OCI-M1 (cell line): ENCODE measurements around the gene FAM184B.

ENCODE experiments used
- DNase-seq: peaks from one replicate; lab custom pipeline; 2025; lab: John Stamatoyannopoulos, UW

The FAM184B gene

DNA sequence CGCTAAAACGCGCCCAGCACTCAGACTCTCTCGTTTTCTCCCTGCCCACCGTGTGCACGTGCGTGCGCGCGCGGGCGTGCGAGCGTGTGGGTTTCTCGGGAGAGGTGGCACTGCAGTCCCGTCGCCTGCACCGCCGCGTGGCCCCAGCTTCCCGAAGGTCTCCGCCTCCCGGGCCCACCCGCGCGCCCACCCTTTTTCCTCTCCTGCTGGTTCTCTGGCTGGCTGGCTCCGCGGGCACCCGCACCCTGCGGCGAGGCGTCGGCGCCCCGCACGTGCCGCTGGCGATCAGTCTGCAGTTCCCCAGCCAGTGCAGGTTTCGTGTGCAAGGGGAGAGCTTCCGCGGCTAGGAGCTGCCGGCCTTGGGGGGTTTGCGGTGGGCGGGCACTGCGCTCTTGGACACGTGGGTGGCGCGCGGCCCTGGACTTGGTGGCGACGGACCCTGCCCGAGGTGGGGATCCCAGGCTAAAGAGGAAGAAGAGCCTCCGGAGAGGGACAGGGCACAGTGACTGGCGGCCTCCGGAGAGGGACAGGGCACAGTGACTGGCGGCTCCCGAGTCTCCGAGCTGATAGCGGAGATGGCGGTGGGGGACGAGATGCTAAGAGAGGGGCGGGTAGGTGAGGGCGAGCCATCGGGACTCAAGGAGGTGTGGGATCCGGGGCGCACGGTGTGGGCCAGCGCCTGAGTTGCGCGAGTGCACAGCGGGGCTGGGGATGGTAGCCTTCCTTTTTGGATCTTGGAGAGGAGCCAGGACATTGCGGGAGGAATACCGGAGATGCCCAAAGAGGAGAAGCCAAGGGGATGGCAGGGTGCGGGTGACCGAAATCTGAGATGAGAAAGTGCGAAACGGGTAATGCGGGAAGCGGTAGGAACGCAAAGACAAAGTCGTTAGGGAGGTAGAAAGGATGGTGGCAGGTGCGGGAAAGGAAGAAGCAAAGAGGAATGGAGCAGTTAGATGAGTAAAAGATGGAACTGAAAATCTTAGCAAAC lies at the start of gene FAM184B:
FAM184B (minus strand) TSS at position 322 of the 988 bp plus-strand sequence. CDS start 322 bp downstream, outside the sequence.
- DNase-seq = no peak

GRCh38 chr4:17823871-17824669 lies 42.6 kb upstream of the FAM184B start:
- DNase-seq = no peak

DNA sequence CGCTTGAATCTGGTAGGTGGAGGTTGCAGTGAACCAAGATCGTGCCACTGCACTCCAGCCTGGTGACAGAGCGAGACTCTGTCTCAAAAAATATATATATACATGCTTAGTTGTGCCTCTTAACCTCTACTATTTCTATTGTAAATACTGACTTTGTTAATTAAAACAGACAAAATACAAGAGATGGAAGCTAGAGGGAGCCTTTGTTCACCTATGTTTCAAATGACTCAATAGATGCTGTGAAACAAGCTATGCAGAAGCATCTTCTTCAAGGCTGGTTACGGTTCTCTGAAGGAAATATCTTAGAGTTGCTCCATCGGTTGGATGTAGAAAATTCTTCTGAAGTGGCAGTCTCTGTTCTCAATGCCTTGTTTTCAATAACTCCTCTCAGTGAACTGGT lies 35.6 kb upstream of the FAM184B start:
- peak; percentile 68 for DNase-seq

- DNase-seq = no peak
Measured at GRCh38 chr4:17816142-17816541, 34.7 kb upstream of the FAM184B start.

- peak; percentile 46 for DNase-seq
Measured at GRCh38 chr4:17814140-17814539, 32.7 kb upstream of the FAM184B start.

GRCh38 chr4:17812801-17813200 lies 31.4 kb upstream of the FAM184B start:
- DNase-seq = peak; percentile 6

GRCh38 chr4:17812125-17812524 lies 30.7 kb upstream of the FAM184B start:
- peak; percentile 39 for DNase-seq

DNA sequence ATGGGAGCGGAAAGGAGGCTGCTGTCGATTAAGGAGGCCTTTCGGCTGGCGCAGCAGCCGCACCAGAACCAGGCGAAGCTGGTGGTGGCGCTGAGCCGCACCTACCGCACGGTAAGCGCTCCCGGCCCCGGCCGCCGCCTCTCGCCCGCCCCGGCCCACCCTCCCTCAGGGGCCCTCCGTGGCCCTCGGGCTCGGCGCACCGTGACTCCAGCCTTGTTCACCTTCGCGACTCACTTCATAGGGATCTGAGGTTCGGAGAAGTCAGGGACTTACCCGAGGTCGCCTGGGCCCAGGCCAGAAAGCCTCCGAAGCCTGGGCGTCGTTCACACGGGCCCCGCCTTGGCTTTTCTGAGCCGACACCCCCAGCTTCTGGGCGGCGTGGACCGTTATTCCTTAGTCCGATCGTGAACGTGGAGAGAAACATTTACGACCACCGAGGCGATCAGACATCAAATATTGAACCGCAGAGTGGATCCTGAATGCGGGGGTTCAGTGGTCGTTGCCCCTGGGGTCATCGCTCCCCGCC lies 29.7 kb upstream of the FAM184B start:
- DNase-seq = peak; percentile 56

DNA sequence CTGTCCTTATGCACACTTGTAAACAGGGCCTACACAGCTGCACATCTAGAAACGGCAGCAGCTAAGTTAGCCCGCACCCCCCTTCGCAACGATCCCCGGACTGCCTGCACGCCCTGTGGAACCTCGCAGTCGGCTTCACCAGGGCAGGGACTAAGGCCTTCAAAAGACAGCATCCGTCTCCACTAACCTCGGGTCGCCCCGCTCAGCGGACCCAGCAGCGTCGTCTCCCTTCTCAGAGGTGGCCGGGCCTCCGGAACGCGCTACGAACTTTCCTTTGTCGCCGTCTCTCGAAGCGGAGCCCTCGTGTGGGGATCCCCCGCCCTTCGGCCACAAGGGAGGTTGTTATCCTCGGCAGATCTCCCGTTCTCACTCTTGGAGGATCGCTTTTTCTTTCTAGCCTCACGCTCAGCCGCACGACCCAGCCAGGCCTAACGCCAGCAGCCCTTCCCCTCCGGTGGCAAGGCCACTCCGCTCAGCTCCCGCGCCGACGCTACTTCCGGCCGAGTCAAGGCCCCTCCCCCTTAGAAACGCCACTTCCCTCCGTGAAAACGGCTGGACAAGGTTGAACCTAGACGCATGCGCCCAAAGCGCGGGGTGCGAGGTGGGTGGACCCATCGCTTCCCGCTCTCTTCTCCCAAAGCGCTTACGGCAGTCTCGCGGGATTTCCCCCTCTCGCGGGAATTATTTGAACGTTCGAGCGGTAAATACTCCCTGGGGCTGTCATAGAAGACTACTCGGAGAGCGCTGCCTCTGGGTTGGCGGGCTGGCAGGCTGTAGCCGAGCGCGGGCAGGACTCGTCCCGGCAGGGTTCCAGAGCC lies 29.0 kb upstream of the FAM184B start, which contains the start of the genes DCAF16 and NCAPG:
DCAF16 (minus strand) TSS at position 498 of the 818 bp plus-strand sequence. CDS start 6,616 bp downstream, outside the sequence.
NCAPG (plus strand) TSS at position 720 of the 818 bp plus-strand sequence. CDS start 99 bp downstream, outside the sequence.
- peak; percentile 99 for DNase-seq

GRCh38 chr4:17809667-17810066 lies 28.2 kb upstream of the FAM184B start:
- peak; percentile 53 for DNase-seq

GRCh38 chr4:17807446-17807845 lies 26.0 kb upstream of the FAM184B start:
- no peak for DNase-seq

DNA sequence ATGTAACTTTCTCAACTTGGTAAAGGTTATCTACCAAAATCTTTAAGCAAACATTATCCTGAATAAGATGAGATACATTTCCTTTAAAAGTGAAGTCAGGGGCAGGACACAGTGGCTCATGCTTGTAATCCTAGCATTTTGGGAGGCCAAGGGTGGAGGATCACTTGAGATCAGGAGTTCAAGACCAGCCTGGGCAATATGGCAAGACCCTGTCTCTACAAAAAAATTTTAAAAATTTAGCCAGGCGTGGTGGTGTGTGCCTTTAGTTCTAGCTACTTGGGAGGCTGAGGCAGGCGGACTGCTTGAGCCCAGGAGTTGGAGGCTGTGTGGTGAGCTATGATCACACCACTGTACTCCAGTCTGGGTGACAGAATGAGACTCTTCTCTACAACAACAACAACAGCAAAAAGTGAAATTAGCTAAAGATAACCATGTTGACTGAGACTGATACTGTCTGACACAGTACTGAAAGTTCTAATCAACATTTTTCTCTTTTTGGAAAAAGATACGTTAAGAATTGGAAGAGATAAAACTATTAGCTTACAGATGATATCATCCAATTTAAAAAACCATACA lies 24.2 kb upstream of the FAM184B start:
- no peak for DNase-seq

DNA sequence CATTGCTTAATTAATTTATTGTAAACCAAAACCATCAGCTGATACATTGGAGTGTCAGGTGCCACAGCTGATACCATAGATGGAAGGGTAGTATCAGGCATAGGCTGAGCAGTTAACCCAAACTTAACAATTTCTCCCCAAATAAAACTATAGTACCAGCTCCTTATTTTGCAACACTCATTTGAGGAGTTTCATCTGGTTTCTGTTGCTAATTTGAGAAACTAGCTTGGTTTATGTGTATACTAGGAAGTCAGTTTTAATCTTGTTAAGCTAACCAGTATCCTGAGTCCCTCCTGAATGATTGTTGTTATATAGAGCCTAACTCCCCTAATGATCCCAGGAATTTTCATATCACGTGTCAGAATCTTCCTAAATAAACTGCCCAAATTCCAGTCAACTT lies 16.4 kb upstream of the FAM184B start:
- no peak for DNase-seq

- no peak for DNase-seq
Measured at GRCh38 chr4:17794730-17795129, 13.3 kb upstream of the FAM184B start.

DNA sequence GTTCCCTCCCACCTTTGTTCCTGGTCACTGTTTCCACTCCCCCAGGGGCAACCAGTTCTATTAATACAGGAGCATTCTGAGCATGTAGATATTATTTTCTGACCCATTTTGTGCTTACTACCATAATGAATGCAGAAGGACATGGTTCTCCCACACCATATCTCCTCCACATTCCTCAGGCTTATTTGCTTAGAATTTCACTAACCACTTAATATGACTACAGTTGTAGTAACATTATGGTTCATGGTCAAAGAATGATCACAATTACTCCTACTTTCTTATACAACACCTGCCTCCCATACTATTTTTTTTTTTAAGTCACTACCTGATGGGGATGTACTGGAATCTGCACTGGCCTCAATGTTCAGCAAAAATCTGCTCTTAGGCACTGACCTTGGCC lies 7.5 kb upstream of the FAM184B start:
- no peak for DNase-seq

DNA sequence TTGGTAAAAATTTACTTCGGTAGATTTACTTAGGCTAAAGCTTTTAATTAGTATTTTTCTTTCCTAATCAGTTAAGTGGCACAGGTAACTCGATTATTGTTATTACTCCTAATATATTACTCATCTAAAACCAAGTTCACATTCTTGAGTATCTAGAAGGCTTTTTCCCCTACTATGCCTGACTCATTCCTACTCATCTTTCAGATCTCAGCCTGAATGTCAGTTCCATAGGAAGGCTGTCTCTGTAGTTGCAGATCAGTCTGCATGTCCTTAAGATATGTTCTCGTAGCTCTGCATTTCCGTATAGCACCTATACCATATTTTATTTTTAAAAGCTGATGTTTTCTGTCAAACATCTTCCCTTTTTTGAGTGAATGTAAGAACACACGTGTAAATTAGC lies 5.9 kb upstream of the FAM184B start:
- no peak for DNase-seq

- no peak for DNase-seq
Measured at GRCh38 chr4:17786567-17786966, 5.1 kb upstream of the FAM184B start.

DNA sequence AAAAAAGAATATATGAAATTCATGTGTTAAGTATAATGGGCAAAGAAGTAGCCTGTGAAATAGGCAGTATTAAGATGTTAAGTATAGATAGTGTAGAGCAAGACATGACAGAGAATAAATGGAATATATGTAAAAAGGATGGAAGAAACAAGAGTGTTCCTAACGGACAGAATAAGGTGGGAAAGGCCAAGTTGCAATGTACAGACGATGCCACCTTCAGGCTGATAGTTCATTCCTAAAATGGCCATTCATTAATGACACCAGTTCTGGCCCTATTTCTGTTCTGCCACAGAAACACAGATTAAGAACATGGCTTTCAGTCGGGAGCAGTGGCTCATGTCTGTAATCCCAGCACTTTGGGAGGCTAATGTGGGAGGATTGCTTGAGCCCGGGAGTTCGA lies 4.4 kb upstream of the FAM184B start:
- DNase-seq = no peak

DNA sequence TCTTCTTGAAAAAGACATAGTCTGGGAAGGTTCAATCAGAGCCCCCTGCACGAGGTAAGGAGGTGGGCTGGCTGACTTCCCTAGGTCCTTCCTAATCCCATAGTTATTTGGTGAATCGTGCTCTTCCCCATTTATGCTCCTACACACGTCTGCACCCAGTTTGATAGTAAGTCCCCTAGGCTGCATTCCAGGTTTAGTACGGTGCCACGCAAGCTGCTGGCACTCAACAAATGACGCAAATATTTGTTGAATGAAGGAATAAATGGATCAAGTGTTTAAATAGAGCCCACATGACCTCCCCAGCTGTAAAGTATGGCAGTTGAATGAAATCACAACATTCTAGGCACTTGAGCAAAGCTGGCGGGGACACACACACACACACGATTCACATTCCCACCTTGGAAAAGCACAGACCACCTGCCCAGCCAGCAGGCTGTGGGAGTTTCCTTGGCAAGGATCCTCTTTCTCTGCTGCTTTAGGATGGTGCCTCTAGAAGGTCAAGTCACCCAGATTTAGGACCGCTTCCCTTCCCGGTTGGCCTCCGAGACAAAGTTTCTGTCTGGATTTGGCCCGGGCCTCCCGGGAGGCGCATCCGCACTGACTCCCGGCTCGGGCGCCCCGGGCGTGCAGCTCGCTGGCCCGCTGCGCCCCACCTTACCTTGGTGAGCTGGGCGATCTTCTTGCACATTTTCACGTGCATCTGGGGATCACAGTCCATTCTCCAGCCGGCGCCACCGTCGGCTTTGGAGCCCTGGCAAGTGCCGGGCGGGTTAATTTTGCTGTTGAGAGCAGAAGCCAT lies 721 bp downstream of the FAM184B start:
- DNase-seq = no peak

GRCh38 chr4:17778431-17778830 lies 3.0 kb downstream of the FAM184B start:
- no peak for DNase-seq
